Measurements from ENCODE around the gene PA2G4.

Gene PA2G4

GRCh38 chr12:56127485-56127887 lies 23.1 kb downstream of the PA2G4 start:
- no peak for DNase-seq

GRCh38 chr12:56127888-56128669 lies 23.7 kb downstream of the PA2G4 start, which contains the start of gene ESYT1:
TSS of gene ESYT1 (plus strand) at chr12:56128267. CDS start at chr12:56128320, 53 bp downstream.
- peak; percentile 95 for DNase-seq

- peak; percentile 80 for DNase-seq
Measured at GRCh38 chr12:56128670-56129205, 24.4 kb downstream of the PA2G4 start.

GRCh38 chr12:56129206-56129941 lies 25.0 kb downstream of the PA2G4 start:
- peak; percentile 89 for DNase-seq

GRCh38 chr12:56129942-56130495 lies 25.7 kb downstream of the PA2G4 start:
- DNase-seq: no peak

GRCh38 chr12:56130876-56131275 lies 26.5 kb downstream of the PA2G4 start:
- DNase-seq: no peak

- no peak for DNase-seq
Measured at GRCh38 chr12:56134897-56135296, 30.5 kb downstream of the PA2G4 start.

- no peak for DNase-seq
Measured at GRCh38 chr12:56137853-56138571, 33.7 kb downstream of the PA2G4 start.

- DNase-seq: no peak
Measured at GRCh38 chr12:56141946-56142784, 37.8 kb downstream of the PA2G4 start.

GRCh38 chr12:56143217-56143616 lies 38.9 kb downstream of the PA2G4 start:
- DNase-seq: no peak

GRCh38 chr12:56143870-56144269 lies 39.5 kb downstream of the PA2G4 start:
- no peak for DNase-seq

- no peak for DNase-seq
Measured at GRCh38 chr12:56145217-56145616, 40.9 kb downstream of the PA2G4 start.

- no peak for DNase-seq
Measured at GRCh38 chr12:56146492-56147460, 42.4 kb downstream of the PA2G4 start.

GRCh38 chr12:56150563-56150962 lies 46.2 kb downstream of the PA2G4 start:
- DNase-seq: no peak

- peak; percentile 86 for DNase-seq
Measured at GRCh38 chr12:56151672-56152131, 47.3 kb downstream of the PA2G4 start.

- DNase-seq: peak; percentile 95
Measured at GRCh38 chr12:56152132-56152755, 47.9 kb downstream of the PA2G4 start, which contains the start of gene MYL6B. TSS of gene MYL6B (plus strand) at chr12:56152587. CDS start at chr12:56153919, 1,332 bp downstream.

GRCh38 chr12:56152756-56153677 lies 48.7 kb downstream of the PA2G4 start:
- no peak for DNase-seq

- DNase-seq: no peak
Measured at GRCh38 chr12:56153678-56154065, 49.3 kb downstream of the PA2G4 start.
